ENCODE measurements around the gene OR5B21.

Gene OR5B21

DNA sequence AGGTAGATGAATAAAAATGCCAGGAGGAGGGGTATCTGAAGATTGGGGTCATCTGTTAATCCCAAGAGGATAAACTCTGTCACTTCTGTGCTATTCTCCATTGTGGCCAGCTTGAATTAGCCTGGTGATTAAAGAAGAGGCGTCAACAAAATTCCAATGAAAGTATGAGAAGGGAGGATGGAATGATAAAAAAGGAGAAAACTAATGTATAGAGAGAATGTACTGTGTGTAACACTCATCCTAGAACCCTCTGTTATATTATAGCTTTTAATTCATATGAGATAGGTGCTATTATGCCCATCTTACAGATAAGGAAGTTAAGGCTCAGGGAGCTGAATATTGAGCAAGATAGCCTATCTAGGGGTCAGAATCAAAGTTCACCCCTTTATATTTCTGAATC is at the start of gene OR5B21:
Gene OR5B21, minus strand, starts transcription at position 101 of the 400 bp plus-strand sequence. Its CDS starts 0 bp downstream, at position 101.
- DNase-seq (ENCODE audit: low read depth in 1 of 2, low spot score in 1 of 2) = no peak

GRCh38 chr11:58549644-58550043 is 41.7 kb upstream of the OR5B21 start:
- no peak for DNase-seq (ENCODE audit: low read depth in 1 of 2, low spot score in 1 of 2)

DNA sequence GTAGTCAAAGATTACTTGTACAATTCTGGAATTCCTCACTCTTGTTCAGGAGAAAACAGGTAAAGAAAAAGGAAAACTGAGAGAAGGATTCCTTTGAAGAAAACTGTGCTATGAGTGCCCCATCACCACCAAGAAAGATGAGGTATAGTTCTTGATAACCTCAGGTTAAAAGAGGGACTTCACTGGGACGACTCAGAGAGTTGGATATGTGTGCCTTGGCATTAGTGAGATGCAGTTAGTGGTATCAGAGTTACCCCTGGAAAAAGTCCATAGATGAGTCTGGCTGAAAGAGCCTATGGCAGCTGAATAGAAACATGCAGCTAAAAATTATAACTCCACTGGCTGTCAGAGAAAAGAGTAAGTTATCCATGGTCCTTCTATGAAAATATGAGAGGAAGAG is 38.9 kb upstream of the OR5B21 start:
- no peak for DNase-seq (ENCODE audit: low read depth in 1 of 2, low spot score in 1 of 2)

GRCh38 chr11:58531865-58532341 is 24.0 kb upstream of the OR5B21 start:
- DNase-seq (ENCODE audit: low read depth in 1 of 2, low spot score in 1 of 2) = no peak

DNA sequence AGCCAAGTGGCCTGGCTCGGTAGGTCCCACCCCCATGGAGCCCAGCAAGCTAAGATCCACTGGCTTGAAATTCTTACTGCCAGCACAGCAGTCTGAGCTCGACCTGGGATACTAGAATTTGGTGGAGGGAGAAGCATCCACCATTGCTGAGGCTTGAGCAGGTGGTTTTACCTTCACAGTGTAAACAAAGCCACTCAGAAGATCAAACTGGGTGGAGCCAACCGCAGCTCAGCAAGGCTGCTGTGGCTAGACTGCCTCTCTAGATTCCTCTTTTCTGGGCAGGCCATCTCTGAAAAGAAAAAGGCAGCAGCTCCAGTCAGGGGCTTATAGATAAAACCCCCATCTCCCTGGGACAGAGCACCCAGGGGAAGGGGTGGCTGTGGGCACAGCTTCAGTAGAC is 22.3 kb upstream of the OR5B21 start:
- no peak for DNase-seq (ENCODE audit: low read depth in 1 of 2, low spot score in 1 of 2)

GRCh38 chr11:58527429-58527828 is 19.5 kb upstream of the OR5B21 start:
- no peak for DNase-seq (ENCODE audit: low read depth in 1 of 2, low spot score in 1 of 2)

- DNase-seq (ENCODE audit: low read depth in 1 of 2, low spot score in 1 of 2) = no peak
Observed at GRCh38 chr11:58526721-58527120, 18.8 kb upstream of the OR5B21 start.

DNA sequence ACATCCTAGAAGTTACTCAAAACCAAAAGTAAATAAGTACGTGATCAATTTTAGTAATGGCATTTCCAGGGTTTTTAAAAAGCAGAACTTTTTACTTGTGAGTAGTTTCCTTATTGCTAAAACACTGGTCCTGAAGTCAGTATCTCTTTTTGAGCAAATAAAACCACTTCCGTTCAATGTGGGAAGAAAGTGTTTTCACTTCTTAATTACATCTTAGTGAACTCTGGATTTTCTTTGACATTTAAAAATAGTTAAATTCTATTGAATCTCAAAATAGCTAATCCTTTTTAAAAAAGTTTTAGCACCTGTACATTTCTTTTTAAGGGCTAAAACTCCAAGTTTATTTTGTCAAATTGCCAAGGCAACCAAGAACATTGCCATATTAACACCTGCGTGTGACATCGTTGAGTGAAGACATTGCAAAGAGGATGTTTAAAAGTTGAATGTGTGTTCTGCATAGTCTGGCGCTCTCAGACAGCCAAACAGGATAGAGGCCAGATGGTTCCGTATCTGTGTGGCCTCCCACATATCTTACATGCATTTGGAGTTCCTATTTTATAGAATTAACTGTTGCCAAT is 17.2 kb upstream of the OR5B21 start:
- DNase-seq (ENCODE audit: low read depth in 1 of 2, low spot score in 1 of 2) = peak in 1 of 2 donors; percentile 27

GRCh38 chr11:58524232-58525036 is 16.5 kb upstream of the OR5B21 start:
- peak; percentile 27 to 43 for DNase-seq (ENCODE audit: low read depth in 1 of 2, low spot score in 1 of 2)

DNA sequence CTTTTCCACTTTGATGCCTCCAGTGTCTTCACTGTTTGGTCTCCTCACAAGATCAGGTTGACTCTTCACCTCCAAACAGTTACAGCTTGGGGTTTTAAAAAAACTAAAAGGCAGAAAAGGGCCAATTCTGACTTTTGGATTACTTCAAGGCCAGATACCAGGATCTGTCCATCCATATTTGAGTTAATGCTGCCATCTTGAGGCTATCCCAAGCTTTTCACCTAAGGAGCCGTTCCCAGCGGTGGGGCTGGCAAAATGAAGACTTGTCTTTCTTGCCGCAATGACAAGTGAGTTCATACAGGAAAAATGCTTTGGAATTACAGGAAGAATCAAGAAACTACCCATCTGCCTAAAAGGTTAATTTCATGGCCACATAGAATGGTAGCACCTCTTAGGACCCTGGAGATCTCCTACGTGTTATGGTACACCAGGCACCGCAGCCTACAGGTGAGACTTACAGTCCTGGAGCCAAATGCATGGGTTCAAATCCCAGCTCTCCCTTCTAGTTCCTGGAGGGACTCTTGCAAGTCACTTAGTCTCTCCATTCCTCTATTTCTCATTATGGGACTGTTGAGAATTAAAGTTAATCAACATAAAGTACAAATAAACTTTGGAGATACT is 6.0 kb upstream of the OR5B21 start:
- DNase-seq (ENCODE audit: low read depth in 1 of 2, low spot score in 1 of 2) = no peak

DNA sequence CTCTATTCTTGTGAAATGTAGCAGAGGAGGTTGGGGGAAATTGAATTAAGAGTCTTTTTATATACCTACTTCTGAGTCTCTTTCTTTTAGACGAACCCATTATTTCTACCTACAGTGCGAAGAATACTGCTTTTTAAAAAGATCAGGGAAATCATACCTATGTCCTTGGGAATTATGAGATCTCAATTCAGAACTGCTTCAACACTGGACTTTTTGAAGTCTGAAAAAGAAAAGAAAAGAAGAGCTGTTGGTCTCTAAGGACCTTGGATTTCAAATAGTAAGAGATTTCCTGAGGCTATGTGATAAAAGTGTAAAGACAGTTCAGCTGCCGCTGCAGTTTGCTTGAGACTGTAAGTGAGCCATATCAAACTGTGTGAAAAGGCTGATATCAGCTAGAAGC is 3.7 kb upstream of the OR5B21 start:
- no peak for DNase-seq (ENCODE audit: low read depth in 1 of 2, low spot score in 1 of 2)

DNA sequence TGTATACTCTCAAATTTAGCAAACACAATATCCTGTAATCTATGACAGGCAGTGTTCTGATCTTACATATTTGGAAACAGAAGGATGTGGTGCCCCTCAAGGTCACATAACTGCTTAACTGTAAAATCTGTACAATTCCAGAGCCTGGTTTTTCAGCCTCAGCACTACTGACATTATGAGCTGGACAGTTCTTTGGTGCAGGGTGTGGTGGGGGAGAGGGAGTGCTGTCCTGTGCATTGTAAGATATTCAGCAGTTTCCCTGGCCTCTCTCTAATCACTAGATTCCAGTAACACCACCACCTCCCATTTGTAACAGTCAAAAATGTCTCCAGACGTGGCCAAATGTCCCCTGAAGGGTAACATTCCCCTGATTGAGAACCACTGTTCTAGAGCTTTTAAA is 1.8 kb upstream of the OR5B21 start:
- DNase-seq (ENCODE audit: low read depth in 1 of 2, low spot score in 1 of 2) = no peak

DNA sequence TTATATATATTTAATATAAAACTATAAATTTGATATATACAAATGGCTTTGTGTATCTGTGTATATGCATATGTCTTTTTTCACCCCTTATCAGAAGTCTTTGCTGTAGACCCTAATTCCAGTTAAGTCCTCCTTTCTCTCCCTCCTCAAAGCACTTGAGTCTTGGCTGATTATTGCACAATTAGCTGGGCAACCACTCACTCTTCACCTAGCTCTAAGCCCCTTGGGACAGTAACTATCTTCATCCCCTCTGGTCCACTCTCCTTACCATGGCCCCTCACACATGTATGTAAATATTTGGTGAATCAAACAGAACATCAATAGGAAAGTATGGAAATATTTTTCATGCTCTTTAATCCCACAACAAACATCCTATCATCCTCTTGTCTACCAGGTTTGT is 909 bp upstream of the OR5B21 start:
- DNase-seq (ENCODE audit: low read depth in 1 of 2, low spot score in 1 of 2) = no peak

DNA sequence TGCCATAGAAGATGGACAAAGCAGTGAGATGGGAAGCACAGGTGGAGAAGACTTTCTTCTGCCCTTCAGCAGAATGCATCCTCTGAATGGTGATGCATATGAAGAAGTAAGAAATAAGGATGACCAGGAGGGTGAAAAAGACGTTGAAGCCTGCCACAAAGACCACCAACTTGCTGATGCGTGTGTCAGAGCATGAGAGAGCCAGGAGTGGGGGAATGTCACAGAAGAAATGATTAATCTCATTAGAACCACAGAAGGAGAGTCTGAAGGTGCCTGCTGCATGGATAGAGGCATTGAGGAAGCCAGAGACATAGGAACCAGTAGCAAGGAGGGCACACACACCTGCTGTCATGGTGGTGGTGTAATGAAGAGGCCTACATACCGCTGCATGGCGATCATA is 550 bp downstream of the OR5B21 start:
- no peak for DNase-seq (ENCODE audit: low read depth in 1 of 2, low spot score in 1 of 2)

GRCh38 chr11:58506935-58507334 is 970 bp downstream of the OR5B21 start:
- DNase-seq (ENCODE audit: low read depth in 1 of 2, low spot score in 1 of 2) = no peak

DNA sequence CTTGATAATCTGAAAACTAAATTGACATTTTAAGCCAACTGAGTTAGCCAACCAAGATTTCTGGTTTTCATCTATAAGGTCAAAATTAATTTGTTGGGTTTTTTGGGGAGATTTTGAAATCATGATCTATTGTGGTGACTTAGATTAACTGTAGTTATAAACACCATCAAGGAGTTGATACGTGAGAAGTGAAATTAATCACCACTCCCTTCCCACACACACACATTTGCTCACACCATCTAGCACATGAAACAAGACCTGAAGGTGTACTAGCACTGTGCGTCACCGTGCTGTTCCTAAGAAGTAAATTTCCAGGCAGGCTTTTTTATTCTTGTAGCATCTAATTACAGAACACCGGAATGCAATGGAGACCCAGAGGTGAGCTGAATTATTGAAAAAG is 2.1 kb downstream of the OR5B21 start:
- DNase-seq (ENCODE audit: low read depth in 1 of 2, low spot score in 1 of 2) = no peak

- DNase-seq (ENCODE audit: low read depth in 1 of 2, low spot score in 1 of 2) = no peak
Observed at GRCh38 chr11:58504232-58504631, 3.7 kb downstream of the OR5B21 start.

GRCh38 chr11:58503361-58503856 is 4.5 kb downstream of the OR5B21 start:
- no peak for DNase-seq (ENCODE audit: low read depth in 1 of 2, low spot score in 1 of 2)

GRCh38 chr11:58502004-58502403 is 5.9 kb downstream of the OR5B21 start:
- DNase-seq (ENCODE audit: low read depth in 1 of 2, low spot score in 1 of 2) = no peak

- DNase-seq (ENCODE audit: low read depth in 1 of 2, low spot score in 1 of 2) = no peak
Observed at GRCh38 chr11:58498464-58498863, 9.4 kb downstream of the OR5B21 start.

GRCh38 chr11:58497951-58498350 is 10.0 kb downstream of the OR5B21 start:
- no peak for DNase-seq (ENCODE audit: low read depth in 1 of 2, low spot score in 1 of 2)

DNA sequence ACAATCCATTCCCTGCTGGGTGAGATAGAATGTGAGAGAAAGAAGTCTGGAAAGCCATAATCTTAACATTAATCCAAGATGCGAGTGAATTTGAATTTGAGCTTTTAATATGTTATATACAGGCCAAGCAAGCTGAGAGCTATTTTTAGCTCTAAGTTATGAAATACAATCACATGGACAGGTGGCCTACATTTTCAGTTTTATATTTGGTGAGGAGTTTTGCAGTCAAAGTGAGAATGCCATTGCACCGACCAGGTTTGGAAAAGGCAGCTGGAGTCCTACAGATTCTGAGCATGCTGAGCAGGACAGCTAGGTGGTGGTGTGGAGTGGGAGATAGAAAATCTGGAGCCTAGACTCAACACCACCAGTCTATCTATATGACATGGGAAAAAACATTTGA is 12.0 kb downstream of the OR5B21 start:
- no peak for DNase-seq (ENCODE audit: low read depth in 1 of 2, low spot score in 1 of 2)

Data from activated CD4-positive, alpha-beta T cell treated with anti-CD3 and anti-CD28 coated beads, Interleukin-2, amount 50 U/mL, for 24 hours (primary cell).